GM18520 (cell line): Measurements from ENCODE around the gene OARD1.
"Not testable (repeated sequence)": the region's sequence is repeated elsewhere in the genome, so short reads cannot be mapped to it uniquely, and the experiment has no call there.

Source experiments
- ATAC-seq: cut with Tn5 transposase; IDR thresholded peaks from one replicate; pipeline ENCODE4 v1.9.1; 2021; ENCODE audit not compliant: unreplicated experiment

The OARD1 gene

DNA sequence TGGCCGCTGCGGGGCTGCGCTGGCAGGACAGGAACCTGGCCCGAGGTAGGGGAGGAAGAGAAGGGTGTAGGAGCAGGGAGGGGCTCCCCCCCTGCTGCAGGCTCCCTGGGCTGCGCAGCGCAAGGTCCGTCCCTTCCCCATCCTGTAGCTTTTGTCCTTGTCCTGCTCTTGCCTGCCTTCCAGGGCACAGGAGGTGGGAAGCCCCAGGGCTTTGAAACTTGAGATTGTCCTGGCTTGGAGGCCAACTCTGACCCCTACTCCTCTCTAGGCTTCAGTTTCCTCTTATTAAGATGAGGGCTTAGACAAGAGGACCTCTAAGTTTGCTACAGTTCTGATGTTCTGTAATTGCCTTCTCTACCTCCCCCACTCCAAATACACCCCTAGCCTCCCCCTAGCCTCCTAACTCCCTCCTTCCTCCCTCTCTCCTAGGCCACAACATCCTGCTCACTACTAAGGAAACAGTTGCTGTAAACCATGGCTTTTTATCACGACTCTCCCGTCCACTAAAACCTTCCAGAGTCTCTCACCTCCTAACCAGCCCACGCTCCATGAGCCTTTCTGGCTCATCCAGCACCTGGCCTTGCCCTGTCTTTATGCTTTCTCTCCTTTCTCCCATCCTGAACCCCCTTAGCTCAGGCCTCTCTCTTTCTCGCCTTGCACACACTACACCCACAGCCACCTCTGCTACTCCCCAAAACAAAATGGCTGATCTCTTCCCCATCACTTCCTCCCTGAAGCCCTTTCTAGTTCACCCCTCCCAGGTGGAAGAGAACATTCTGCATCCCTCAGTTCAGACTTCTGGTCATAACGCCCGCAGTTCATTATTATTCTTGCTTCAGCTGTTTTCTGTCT is 43.4 kb downstream of the OARD1 start:
- no peak for ATAC-seq

DNA sequence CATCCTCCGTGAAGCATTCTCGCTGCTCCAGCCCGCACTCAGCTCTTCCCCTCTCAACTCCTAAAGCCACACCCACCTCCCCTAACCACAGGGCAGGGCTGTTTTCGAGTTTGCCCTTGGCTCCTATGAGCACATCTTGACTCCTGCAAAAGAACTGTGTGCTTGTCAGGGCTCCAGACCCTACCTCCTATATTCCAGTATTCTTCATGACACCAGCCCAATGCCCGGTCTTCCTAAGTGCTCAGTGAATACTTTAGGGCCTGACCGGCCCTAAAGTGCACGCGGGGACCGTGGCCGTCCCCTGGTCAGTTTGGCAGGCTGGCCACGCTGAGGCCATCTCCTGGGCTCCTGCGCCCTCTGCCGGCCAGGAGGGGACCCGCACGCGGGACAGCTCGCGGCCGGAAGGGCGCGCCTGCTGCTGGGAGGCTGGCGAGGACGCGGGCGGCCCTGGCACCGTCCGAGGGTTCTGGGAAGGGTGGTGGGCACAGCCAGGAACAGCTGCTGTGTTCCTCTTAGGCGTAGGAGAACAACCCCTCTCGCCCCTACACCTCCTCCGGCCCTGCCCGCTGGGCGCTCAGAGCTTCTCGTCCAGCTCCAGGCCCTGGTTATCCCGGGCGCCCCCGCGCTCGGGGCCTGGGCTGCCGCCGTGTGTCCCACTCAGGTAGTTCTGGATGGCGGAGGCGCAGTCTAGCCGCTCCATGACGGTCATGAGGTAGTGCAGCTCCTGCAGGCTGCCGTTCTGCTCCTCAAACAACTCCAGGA is 44.2 kb downstream of the OARD1 start:
- ATAC-seq: no peak

DNA sequence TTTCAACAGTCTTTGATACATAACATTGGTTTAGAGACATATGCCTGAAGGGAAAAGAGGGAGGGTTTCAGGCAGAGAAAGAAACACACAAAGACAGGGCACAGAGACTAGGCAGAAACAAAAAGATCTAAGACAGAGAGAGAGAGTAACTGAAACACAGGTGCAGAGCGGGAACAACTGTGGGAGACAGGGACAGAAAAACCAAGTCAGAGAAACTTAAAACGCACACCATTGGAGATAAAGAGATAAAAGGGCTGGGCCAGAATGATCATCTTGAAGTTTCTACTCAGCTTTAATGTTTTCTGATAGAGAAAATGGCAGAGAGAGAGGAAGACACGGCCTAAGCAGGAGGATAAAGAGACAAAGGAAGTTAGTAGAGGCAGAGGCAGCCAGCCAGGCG is 44.9 kb downstream of the OARD1 start:
- ATAC-seq: no peak

DNA sequence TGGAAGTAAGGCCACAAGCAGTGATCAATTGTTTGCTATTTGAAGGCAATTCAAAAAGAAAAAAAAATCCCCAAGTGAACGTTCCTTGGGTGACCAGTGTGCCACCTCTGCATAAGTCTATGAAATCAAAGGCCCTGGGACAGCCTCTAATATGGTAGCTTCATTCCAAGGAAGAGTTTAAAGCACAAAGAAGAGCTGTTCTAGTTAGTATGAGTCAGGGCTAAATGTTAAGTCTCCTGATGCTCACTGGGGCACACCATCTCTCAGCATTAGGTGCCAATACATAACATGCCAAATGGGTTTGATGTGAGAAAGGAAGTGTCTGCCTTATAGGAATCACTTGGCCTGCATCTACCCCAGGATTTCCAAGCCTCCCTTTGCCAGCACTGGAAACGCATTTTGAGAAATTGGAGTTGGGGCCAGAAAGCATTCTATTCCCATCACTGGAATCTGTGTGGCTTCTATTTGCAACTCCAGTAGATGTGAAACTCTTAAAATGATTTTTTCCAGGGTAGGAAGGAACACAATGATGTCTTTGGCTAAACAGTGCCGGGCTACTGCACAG is 46.1 kb downstream of the OARD1 start:
- ATAC-seq: no peak

DNA sequence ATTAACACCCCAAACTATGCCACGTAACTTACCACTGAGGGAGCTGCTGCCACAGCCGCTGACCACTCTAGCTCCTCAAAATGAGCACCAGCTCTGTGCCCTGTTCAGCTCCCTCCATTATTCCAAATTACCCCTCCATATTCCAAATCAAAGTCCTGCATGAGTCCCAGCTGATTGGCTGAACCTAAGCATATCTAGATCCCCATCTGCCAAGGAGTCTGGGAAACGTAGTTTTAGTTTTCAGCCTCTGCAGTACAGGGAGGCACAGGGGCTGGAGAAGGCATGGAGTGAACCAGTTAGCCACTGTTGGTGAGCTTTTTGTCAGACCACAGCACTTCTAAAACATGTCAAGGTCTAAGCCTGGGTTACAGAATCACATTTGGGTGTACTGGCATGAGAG is 49.0 kb downstream of the OARD1 start:
- ATAC-seq: no peak

DNA sequence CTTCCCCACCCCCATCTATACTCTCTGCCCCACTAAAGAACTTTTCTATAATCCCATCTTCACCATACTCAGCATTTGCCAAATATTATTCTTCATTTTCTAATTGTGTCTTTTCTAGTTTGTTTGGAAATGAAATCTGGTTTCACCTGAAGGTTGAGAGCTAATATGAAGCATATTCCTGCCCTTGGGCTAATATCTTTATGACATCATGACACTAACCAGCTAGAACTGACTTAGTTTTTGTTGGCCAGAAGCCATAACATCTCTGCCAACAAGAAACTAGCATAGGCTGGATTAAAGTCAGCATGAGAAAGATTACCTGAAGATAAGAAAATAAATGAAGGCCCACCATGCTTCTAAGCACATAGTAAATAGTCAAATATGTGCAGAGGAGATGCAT is 49.9 kb downstream of the OARD1 start:
- no peak for ATAC-seq

DNA sequence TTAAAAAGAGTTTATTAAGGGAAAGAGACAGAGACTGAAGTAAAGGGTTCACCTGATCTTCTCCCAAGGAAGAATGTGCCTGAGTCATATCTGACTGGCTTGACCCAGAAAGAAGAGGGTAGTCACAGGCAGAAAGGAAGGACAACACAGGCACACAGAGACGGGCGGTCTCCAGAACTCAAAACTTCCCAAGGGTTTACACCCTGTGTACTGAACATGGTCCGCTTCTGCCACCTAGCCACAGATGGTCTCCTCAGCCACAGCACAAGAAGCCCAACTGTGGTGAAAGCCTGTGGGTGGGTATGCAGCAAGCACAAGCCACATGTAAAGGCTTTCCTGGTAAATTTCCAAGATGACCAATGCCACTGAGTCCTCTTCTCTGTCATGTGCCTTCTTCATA is 50.3 kb downstream of the OARD1 start:
- no peak for ATAC-seq

DNA sequence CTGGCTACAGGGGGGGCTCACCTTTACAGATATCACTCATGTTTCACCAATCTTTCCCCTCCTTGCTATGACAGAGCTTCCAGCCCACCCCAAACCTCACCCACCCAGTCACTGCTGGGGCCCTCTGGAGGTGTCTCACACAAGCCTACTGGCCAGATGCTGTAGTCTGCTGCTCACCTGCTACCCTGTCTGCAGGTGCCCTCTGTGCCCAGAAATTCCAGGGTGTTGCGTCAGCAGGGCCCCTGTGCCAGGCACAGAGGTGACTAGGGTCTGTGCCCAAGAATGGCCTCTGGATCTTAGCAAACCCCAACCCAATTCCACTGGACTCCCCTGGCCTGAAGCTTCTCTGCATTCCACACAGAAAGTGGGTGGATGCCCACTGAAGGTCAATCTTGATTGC is 54.5 kb downstream of the OARD1 start:
- ATAC-seq: no peak

DNA sequence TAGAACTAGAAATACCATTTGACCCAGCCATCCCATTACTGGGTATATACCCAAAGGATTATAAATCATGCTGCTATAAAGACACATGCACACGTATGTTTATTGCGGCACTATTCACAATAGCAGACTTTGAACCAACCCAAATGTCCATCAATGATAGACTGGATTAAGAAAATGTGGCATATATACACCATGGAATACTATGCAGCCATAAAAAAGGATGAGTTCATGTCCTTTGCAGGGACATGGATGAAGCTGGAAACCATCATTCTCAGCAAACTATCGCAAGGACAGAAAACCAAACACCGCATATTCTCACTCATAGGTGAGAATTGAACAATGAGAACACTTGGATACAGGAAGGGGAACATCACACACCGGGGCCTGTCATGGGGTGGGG is 56.3 kb downstream of the OARD1 start:
- ATAC-seq: not testable (repeated sequence)

DNA sequence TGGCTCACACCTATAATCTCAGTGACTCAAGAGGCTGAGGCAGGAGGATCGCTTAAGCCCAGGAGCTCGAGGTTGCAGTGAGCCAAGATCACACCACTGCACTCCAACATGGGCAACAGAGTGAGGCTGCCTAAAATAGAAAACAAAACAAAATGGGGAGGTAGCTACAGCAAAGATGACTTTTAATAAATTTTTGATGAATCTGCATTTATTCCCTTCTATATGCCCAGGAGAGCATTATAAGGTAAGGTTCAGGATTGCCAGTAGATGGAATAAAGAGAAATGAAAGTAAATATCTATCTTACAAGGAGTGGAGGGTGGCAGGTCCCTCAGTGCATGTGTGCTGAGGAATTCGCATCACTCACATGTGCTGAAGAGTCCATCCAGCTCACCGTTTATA is 57.4 kb downstream of the OARD1 start:
- no peak for ATAC-seq
